Neural progenitor cell (in vitro differentiated cells): ENCODE data around the gene TRIM63. TPM values are rescaled to one million over a fixed set of nuclear protein-coding genes. Genes with fewer than 3 reads are reported as not detected.

Experiments used
- DNase-seq: peaks from one replicate; pipeline ENCODE4 v3.0.0-alpha.2; 2016; ENCODE audit warnings: low spot score
- H2AFZ ChIP-seq: fragments of 200-600 bp; sonication (generic); replicated peaks from 2 replicates; pipeline ENCODE4 v1.6.1; 2016; ENCODE audit warnings: antibody characterized with exemption
- H3F3A ChIP-seq: fragments of 200-600 bp; sonication (generic); 2 replicates; pipeline ENCODE4 v1.6.1; 2016; ENCODE audit warnings: antibody characterized with exemption, low read depth
- H3K27ac ChIP-seq: fragments of 200-600 bp; sonication (generic); 2 replicates; pipeline ENCODE4 v1.5.1; 2016; ENCODE audit warnings: mild to moderate bottlenecking
- H3K27me3 ChIP-seq: fragments of 200-600 bp; sonication (generic); 2 replicates; pipeline ENCODE4 v1.6.1; 2016; ENCODE audit warnings: mild to moderate bottlenecking, moderate library complexity
- H3K36me3 ChIP-seq: fragments of 200-600 bp; sonication (generic); 2 replicates; pipeline ENCODE4 v1.5.1; 2016
- H3K4me1 ChIP-seq: fragments of 200-600 bp; sonication (generic); 2 replicates; pipeline ENCODE4 v1.6.1; 2016; ENCODE audit warnings: mixed run types
- H3K4me2 ChIP-seq: fragments of 200-600 bp; sonication (generic); 2 replicates; pipeline ENCODE4 v1.6.1; 2016
- H3K4me3 ChIP-seq: fragments of 200-600 bp; sonication (generic); 2 replicates; pipeline ENCODE4 v1.5.1; 2016
- H3K79me2 ChIP-seq: fragments of 200-600 bp; sonication (generic); 2 replicates; pipeline ENCODE4 v1.6.1; 2016; ENCODE audit warnings: low read depth
- H3K9ac ChIP-seq: fragments of 200-600 bp; sonication (generic); 2 replicates; pipeline ENCODE4 v1.6.1; 2016
- H3K9me3 ChIP-seq: fragments of 200-600 bp; sonication (generic); 2 replicates; pipeline ENCODE4 v1.5.1; 2016; ENCODE audit warnings: low read depth
- H4K20me1 ChIP-seq: fragments of 200-600 bp; sonication (generic); 2 replicates; pipeline ENCODE4 v1.6.1; 2016; ENCODE audit warnings: low read depth
- H3K27ac Mint-ChIP-seq: 3 replicates; pipeline ENCODE4 v1.8.0; 2021; ENCODE audit warnings: mixed read lengths
- H3K27me3 Mint-ChIP-seq: 2 replicates; pipeline ENCODE4 v1.8.0; 2022; ENCODE audit warnings: low read depth, mild to moderate bottlenecking, inconsistent platforms, moderate library complexity, mixed read lengths; ENCODE audit not compliant: insufficient read depth
- H3K36me3 Mint-ChIP-seq: 3 replicates; pipeline ENCODE4 v1.8.0; 2021; ENCODE audit warnings: mixed read lengths
- H3K4me1 Mint-ChIP-seq: 3 replicates; pipeline ENCODE4 v1.8.0; 2021; ENCODE audit warnings: mixed read lengths
- H3K4me3 Mint-ChIP-seq: 3 replicates; pipeline ENCODE4 v1.8.0; 2021; ENCODE audit warnings: mild to moderate bottlenecking, moderate library complexity, mixed read lengths
- H3K9me3 Mint-ChIP-seq: 3 replicates; pipeline ENCODE4 v1.8.0; 2020; ENCODE audit warnings: mixed read lengths
- EZH2 ChIP-seq: fragments of 200-600 bp; sonication (generic); IDR thresholded peaks from 2 replicates; pipeline ENCODE4 v1.6.1; 2017; ENCODE audit warnings: antibody characterized with exemption, mild to moderate bottlenecking, moderate library complexity
- EZH2phosphoT487 ChIP-seq: fragments of 200-600 bp; sonication (generic); IDR thresholded peaks from 2 replicates; pipeline ENCODE4 v1.6.1; 2017; ENCODE audit warnings: antibody characterized with exemption
- total RNA-seq: library from RNA; depleted of rRNA; stranded (reverse); fragments of >200 nt; gene quantifications from 2 replicates; pipeline ENCODE4 v1.2.3, GENCODE V29; 2015; ENCODE audit warnings: low replicate concordance
- TF ChIP-seq, protein P1 (sequence below): fragments of 200-600 bp; sonication (generic); IDR thresholded peaks from 2 replicates; pipeline ENCODE4 v1.5.1; 2017; ENCODE audit warnings: antibody characterized with exemption, mild to moderate bottlenecking

Gene TRIM63
- total RNA-seq, 1 donor from 2014 or later: not detected

DNA sequence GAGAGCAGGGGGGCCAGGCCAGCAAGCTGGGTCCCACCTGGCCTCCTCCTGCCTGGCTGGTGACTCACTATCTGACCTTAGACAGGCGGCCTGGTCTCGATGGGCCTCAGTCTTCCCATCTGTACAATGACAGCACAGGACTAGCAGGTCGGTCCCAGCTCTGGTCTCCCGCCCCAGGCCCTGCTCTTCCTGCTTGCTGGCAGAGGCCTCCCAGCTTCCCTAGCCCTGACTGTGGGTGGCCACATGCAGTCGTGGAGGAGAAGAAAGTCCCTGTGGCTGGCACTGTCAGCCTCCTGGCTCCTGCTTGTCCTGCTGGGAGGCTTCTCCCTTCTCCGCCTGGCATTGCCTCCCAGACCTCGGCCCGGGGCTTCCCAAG, 45.0 kb downstream of the TRIM63 start:
- no peak for DNase-seq
- Histone ChIP-seq H3K4me2 (peak overlapping the region; percentile 70), H3K79me2 (no peaks in the 10 kb centered on the region), H3K4me1 (peaks cover 10% of the 10 kb centered on the region), H3K4me3 (no peak overlapping the region), H3K36me3 (no peaks in the 10 kb centered on the region), H3K27me3 (no peaks in the 10 kb centered on the region), H3K9me3 (no peaks in the 10 kb centered on the region), H3F3A (no peaks in the 10 kb centered on the region), H3K9ac (no peak overlapping the region), H2AFZ (no peak overlapping the region), H3K27ac (no peak overlapping the region), H4K20me1 (no peaks in the 10 kb centered on the region)
- H3K4me3 Mint-ChIP-seq: peak overlapping the region; percentile 66
- H3K36me3 Mint-ChIP-seq: no peaks in the 10 kb centered on the region
- no peak overlapping the region for H3K27ac Mint-ChIP-seq
- H3K4me1 Mint-ChIP-seq: peaks cover 57% of the 10 kb centered on the region
- TF ChIP-seq EZH2phosphoT487 (no peak), EZH2 (no peak)
- TF ChIP-seq, protein P1, sequence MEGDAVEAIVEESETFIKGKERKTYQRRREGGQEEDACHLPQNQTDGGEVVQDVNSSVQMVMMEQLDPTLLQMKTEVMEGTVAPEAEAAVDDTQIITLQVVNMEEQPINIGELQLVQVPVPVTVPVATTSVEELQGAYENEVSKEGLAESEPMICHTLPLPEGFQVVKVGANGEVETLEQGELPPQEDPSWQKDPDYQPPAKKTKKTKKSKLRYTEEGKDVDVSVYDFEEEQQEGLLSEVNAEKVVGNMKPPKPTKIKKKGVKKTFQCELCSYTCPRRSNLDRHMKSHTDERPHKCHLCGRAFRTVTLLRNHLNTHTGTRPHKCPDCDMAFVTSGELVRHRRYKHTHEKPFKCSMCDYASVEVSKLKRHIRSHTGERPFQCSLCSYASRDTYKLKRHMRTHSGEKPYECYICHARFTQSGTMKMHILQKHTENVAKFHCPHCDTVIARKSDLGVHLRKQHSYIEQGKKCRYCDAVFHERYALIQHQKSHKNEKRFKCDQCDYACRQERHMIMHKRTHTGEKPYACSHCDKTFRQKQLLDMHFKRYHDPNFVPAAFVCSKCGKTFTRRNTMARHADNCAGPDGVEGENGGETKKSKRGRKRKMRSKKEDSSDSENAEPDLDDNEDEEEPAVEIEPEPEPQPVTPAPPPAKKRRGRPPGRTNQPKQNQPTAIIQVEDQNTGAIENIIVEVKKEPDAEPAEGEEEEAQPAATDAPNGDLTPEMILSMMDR: no peak
- no peaks in the 10 kb centered on the region for H3K9me3 Mint-ChIP-seq
- peaks cover 5% of the 10 kb centered on the region for H3K27me3 Mint-ChIP-seq

GRCh38 chr1:26021647-26022403, 45.6 kb downstream of the TRIM63 start, which contains the start of gene EXTL1:
TSS of gene EXTL1 (plus strand) at chr1:26021775. CDS start at chr1:26022647, 872 bp downstream.
- Histone ChIP-seq H4K20me1 (no peaks in the 10 kb centered on the region), H3K4me3 (peak within 1 kb of the TSS; percentile 44), H3K36me3 (no peaks in the 10 kb centered on the region), H2AFZ (peak within 1 kb of the TSS; percentile 59), H3F3A (no peaks in the 10 kb centered on the region), H3K4me1 (peaks cover 10% of the 10 kb centered on the region), H3K27ac (no peak within 1 kb of the TSS), H3K4me2 (peak within 1 kb of the TSS; percentile 70), H3K27me3 (no peaks in the 10 kb centered on the region), H3K9ac (no peak within 1 kb of the TSS), H3K9me3 (no peaks in the 10 kb centered on the region), H3K79me2 (no peaks in the 10 kb centered on the region)
- peak; percentile 91 for DNase-seq
- H3K9me3 Mint-ChIP-seq: no peaks in the 10 kb centered on the region
- H3K4me1 Mint-ChIP-seq: peaks cover 62% of the 10 kb centered on the region
- TF ChIP-seq EZH2phosphoT487 (no peak), EZH2 (no peak)
- TF ChIP-seq, protein P1: no peak
- H3K27me3 Mint-ChIP-seq: peaks cover 5% of the 10 kb centered on the region
- peak within 1 kb of the TSS; percentile 81 for H3K4me3 Mint-ChIP-seq
- H3K36me3 Mint-ChIP-seq: no peaks in the 10 kb centered on the region
- H3K27ac Mint-ChIP-seq: peak within 1 kb of the TSS; percentile 87

DNA sequence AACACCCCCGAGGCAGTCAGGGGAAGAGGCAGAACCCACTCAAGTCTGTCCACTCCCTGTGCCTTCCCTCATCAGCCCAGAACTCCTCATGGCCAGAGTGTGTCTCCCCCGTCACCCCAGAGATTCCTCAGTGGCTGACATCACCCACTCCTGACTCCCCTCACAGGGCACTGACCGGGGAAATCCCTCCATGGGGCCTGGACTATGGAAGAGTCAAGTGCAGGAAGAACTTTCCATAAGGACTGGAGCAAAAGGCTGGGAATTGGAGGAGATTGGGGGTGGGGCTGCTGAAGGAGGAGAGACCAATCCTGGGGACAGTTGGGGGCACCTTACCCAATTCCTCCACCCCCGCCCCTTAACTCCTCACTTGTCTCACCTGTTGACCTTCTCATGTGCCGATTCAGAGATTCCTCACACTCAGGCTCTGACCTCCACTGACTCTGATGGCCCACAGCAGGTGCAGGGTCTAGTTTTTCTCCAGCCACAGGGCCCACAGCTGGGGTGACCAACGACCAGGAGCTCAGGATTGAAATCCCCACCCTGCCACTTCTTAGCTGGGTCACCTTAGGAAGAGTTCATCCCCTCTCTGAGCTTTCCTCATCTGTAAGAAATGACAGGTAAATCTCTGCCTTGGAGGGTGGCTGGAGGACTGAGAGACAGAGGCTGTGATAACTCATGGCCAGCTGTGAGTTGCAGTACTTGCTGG, 46.3 kb downstream of the TRIM63 start:
- H3K4me1 Mint-ChIP-seq: peaks cover 69% of the 10 kb centered on the region
- no peak for TF ChIP-seq EZH2
- no peak for TF ChIP-seq EZH2phosphoT487
- TF ChIP-seq, protein P1: no peak
- H3K79me2 ChIP-seq: no peaks in the 10 kb centered on the region
- DNase-seq: no peak
- no peak overlapping the region for H3K27ac ChIP-seq
- H3K4me2 ChIP-seq: peak overlapping the region; percentile 70
- peaks cover 16% of the 10 kb centered on the region for H3K4me1 ChIP-seq
- H3K9me3 Mint-ChIP-seq: no peaks in the 10 kb centered on the region
- peak overlapping the region; percentile 87 for H3K27ac Mint-ChIP-seq
- H3F3A ChIP-seq: no peaks in the 10 kb centered on the region
- H3K9me3 ChIP-seq: no peaks in the 10 kb centered on the region
- H2AFZ ChIP-seq: peak overlapping the region; percentile 59
- H3K27me3 Mint-ChIP-seq: peaks cover 5% of the 10 kb centered on the region
- H3K4me3 Mint-ChIP-seq: peak overlapping the region; percentile 81
- H4K20me1 ChIP-seq: no peaks in the 10 kb centered on the region
- no peaks in the 10 kb centered on the region for H3K27me3 ChIP-seq
- no peak overlapping the region for H3K9ac ChIP-seq
- H3K4me3 ChIP-seq: no peak overlapping the region
- H3K36me3 Mint-ChIP-seq: no peaks in the 10 kb centered on the region
- H3K36me3 ChIP-seq: no peaks in the 10 kb centered on the region
